SK-N-SH (cell line): ENCODE data around the gene BMPR1B. TPM values are rescaled to one million over a fixed set of nuclear protein-coding genes. Genes with fewer than 3 reads are reported as not detected.

ENCODE experiments used
- CTCF ChIA-PET: fragments of 300-600, 350-600 bp; formaldehyde crosslinking; extraction: SDS; loops from one replicate; lab custom pipeline; 2021; lab: Yijun Ruan, JAX
- POLR2A ChIA-PET: fragments of 350-600 bp; sonication (Branson Sonifier 250); formaldehyde crosslinking; extraction: SDS; loops from one replicate; lab custom pipeline; 2020; ENCODE audit warnings: antibody characterized with exemption, inconsistent platforms; lab: Yijun Ruan, JAX
- DNase-seq: peaks from one replicate; pipeline ENCODE4 v3.0.0; 2012
- H2AFZ ChIP-seq: fragments of 200-600 bp; sonication (generic); 2 replicates; pipeline ENCODE4 v1.8.1; 2016; ENCODE audit warnings: antibody characterized with exemption, mild to moderate bottlenecking, low read depth
- H3F3A ChIP-seq: fragments of 200-600 bp; sonication (generic); replicated peaks from 2 replicates; pipeline ENCODE3; 2016; ENCODE audit warnings: antibody characterized with exemption, mild to moderate bottlenecking; ENCODE audit not compliant: insufficient read depth
- H3K27ac ChIP-seq, 2 experiments: fragments of 200-500 bp in 1 of 2; fragments of 200-600 bp in 1 of 2; sonication (Bioruptor generic) in 1 of 2; sonication (generic), shearing (Covaris generic) in 1 of 2; 2 replicates each; pipeline versions ENCODE4 v1.5.1 to v1.6.1; 2014 to 2016; ENCODE audit warnings: low read depth in 2 of 2, inconsistent platforms in 1 of 2, low read length in 1 of 2, mild to moderate bottlenecking in 1 of 2, mixed read lengths in 1 of 2
- H3K27me3 ChIP-seq: fragments of 200-600 bp; sonication (generic), shearing (Covaris generic); 2 replicates; pipeline ENCODE4 v1.6.1; 2016; ENCODE audit warnings: mixed run types; ENCODE audit not compliant: insufficient read depth
- H3K36me3 ChIP-seq, 2 experiments: fragments of 200-500 bp in 1 of 2; fragments of 200-600 bp in 1 of 2; sonication (Bioruptor generic) in 1 of 2; sonication (generic) in 1 of 2; replicated peaks in 1 of 2; 2 replicates each; pipeline versions ENCODE3 to v1.5.1; 2014 to 2016; ENCODE audit warnings: low read length in 1 of 2, mild to moderate bottlenecking in 1 of 2; ENCODE audit not compliant: insufficient read depth in 2 of 2, control insufficient read depth in 1 of 2
- H3K4me1 ChIP-seq, 2 experiments: fragments of 200-500 bp in 1 of 2; fragments of 200-600 bp in 1 of 2; sonication (Bioruptor generic) in 1 of 2; sonication (generic), shearing (Covaris generic) in 1 of 2; 2 replicates each; pipeline versions ENCODE4 v1.5.1 to v1.6.1; 2014 to 2016; ENCODE audit warnings: low read depth in 1 of 2, low read length in 1 of 2, mixed run types in 1 of 2; ENCODE audit not compliant: insufficient read depth in 2 of 2, control insufficient read depth in 1 of 2
- H3K4me2 ChIP-seq: fragments of 200-600 bp; sonication (generic), shearing (Covaris generic); 2 replicates; pipeline ENCODE4 v1.6.1; 2017; ENCODE audit warnings: mixed run types
- H3K4me3 ChIP-seq, 2 experiments: fragments of 200-500 bp in 1 of 2; fragments of 200-600 bp in 1 of 2; sonication (Bioruptor generic) in 1 of 2; sonication (generic), shearing (Covaris generic) in 1 of 2; 2 replicates each; pipeline versions ENCODE4 v1.5.1 to v1.8.1; 2014 to 2016; ENCODE audit warnings: low read depth in 2 of 2, inconsistent platforms in 1 of 2, low read length in 1 of 2, mild to moderate bottlenecking in 1 of 2, mixed read lengths in 1 of 2, moderate library complexity in 1 of 2
- H3K79me2 ChIP-seq: fragments of 200-600 bp; sonication (generic); 2 replicates; pipeline ENCODE4 v1.8.1; 2017; ENCODE audit warnings: mild to moderate bottlenecking; ENCODE audit not compliant: insufficient read depth
- H3K9ac ChIP-seq: fragments of 200-600 bp; sonication (generic); 2 replicates; pipeline ENCODE4 v1.6.1; 2017; ENCODE audit warnings: mixed run types
- H3K9me2 ChIP-seq: fragments of 200-600 bp; sonication (generic); 2 replicates; pipeline ENCODE4 v1.6.1; 2017; ENCODE audit warnings: mixed run types
- H3K9me3 ChIP-seq: fragments of 200-600 bp; sonication (generic); 2 replicates; pipeline ENCODE4 v1.6.1; 2017; ENCODE audit warnings: mixed run types, mild to moderate bottlenecking, moderate library complexity
- H4K20me1 ChIP-seq: fragments of 200-600 bp; sonication (generic); 2 replicates; pipeline ENCODE4 v1.6.1; 2017; ENCODE audit warnings: mild to moderate bottlenecking, mixed run types; ENCODE audit not compliant: insufficient read depth
- CHD2 ChIP-seq: fragments of 150-350 bp; IDR thresholded peaks from 2 replicates; pipeline ENCODE4 v1.6.1; 2018; ENCODE audit warnings: low read length; ENCODE audit not compliant: partially characterized antibody
- ELF1 ChIP-seq: IDR thresholded peaks from 2 replicates; pipeline ENCODE4 v1.4.0; 2012
- EP300 ChIP-seq, 2 experiments: IDR thresholded peaks; 2 replicates each; pipeline versions ENCODE4 v1.4.0 to v1.6.1; 2012; ENCODE audit warnings: borderline replicate concordance in 1 of 2, low read depth in 1 of 2, low read length in 1 of 2
- FOXJ3 ChIP-seq: sonication (generic); formaldehyde crosslinking; IDR thresholded peaks from 2 replicates; pipeline ENCODE4 v1.5.1; 2020; ENCODE audit warnings: mild to moderate bottlenecking, missing genetic modification reagents
- GABPA ChIP-seq: IDR thresholded peaks from 2 replicates; pipeline ENCODE4 v1.4.0; 2012; ENCODE audit warnings: low read depth, mild to moderate bottlenecking
- IRF3 ChIP-seq: fragments of 150-350 bp; IDR thresholded peaks from 2 replicates; pipeline ENCODE4 v1.6.1; 2016; ENCODE audit warnings: mild to moderate bottlenecking, low read depth, low read length
- JUND ChIP-seq: IDR thresholded peaks from 2 replicates; pipeline ENCODE4 v1.4.0; 2012
- MXI1 ChIP-seq: IDR thresholded peaks from 2 replicates; pipeline ENCODE4 v1.6.1; 2012; ENCODE audit warnings: mild to moderate bottlenecking, low read depth, low read length, improper control_type of control experiment
- NFIC ChIP-seq: IDR thresholded peaks from 2 replicates; pipeline ENCODE4 v1.4.0; 2012; ENCODE audit warnings: borderline replicate concordance
- POLR2AphosphoS5 ChIP-seq: IDR thresholded peaks from 2 replicates; pipeline ENCODE4 v1.6.1; 2012; ENCODE audit warnings: low read depth, low read length
- RFX5 ChIP-seq: IDR thresholded peaks from 2 replicates; pipeline ENCODE4 v1.6.1; 2012; ENCODE audit warnings: mild to moderate bottlenecking, improper control_type of control experiment, low read length
- SIN3A ChIP-seq: IDR thresholded peaks from 2 replicates; pipeline ENCODE4 v1.6.1; 2012; ENCODE audit warnings: low read depth, mild to moderate bottlenecking, low read length, moderate library complexity, borderline replicate concordance
- TCF12 ChIP-seq: IDR thresholded peaks from 2 replicates; pipeline ENCODE4 v1.4.0; 2012
- WGBS: methylation state at CpG from one replicate; pipeline ENCODE4 v1.1.6; 2017; ENCODE audit warnings: low lambda C conversion rate; 5-methylcytosine and 5-hydroxymethylcytosine counted together
- polyA plus RNA-seq, 3 experiments: library from polyadenylated mRNA; depleted of rRNA; stranded (reverse); fragments of >200 nt; gene quantifications; 2 replicates each; pipeline ENCODE4 v1.2.3, GENCODE V29; 2012
- TF ChIP-seq, protein P1 (sequence below): IDR thresholded peaks from 2 replicates; pipeline ENCODE4 v1.4.0; 2012; ENCODE audit warnings: low read depth, borderline replicate concordance

BMPR1B gene
- polyA plus RNA-seq, 1 of the 3 experiments (the other 2 are of a cell fraction): 0.16 TPM

DNA sequence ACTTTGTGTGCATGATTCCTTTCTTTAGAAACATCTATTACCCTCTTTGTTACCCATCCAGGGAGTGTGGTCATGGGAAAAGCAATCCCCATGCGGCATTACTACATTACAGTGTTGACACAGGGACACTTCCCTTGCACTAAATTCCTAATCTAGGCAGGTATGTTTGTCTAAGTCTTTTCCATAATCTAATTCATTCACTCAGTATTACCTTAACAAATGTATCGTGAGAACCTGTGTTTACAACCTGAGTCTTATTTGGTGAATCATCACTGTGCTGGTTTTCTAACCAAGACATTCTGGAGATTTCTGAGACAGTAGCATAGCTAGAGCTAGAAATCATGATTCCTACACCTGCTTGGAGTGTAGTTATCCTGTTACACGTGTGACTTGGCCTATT, 326.8 kb downstream of the BMPR1B start:
- no peak for DNase-seq
- no peaks in the 10 kb centered on the region for H3K79me2 ChIP-seq
- no peak overlapping the region for H3K4me3 ChIP-seq
- POLR2A ChIA-PET: no interaction called here
- TF ChIP-seq EP300 (IDR thresholded peaks at IDR 0.05; ENCODE audit: borderline replicate concordance in 1 of 2, low read depth in 1 of 2, low read length in 1 of 2) (no peak), SIN3A (no peak), RFX5 (no peak)
- no peak overlapping the region for H2AFZ ChIP-seq
- H3K27ac ChIP-seq: no peak overlapping the region
- no peak overlapping the region for H3K4me2 ChIP-seq
- H3K9ac ChIP-seq: no peak overlapping the region
- no peaks in the 10 kb centered on the region for H3K9me3 ChIP-seq
- CTCF ChIA-PET: interaction anchor here (1.3 kb wide), 1 partner anchor 463 kb away, joined by 4 read pairs; no protein-coding TSS in a partner anchor
- H4K20me1 ChIP-seq: no peaks in the 10 kb centered on the region
- H3K36me3 ChIP-seq: no peaks in the 10 kb centered on the region
- H3K9me2 ChIP-seq: no peaks in the 10 kb centered on the region
- peaks cover 0 to 2% of the 10 kb centered on the region in 2 experiments; a peak in 2 of 4 replicates for H3K4me1 ChIP-seq
- H3F3A ChIP-seq: peaks cover 3% of the 10 kb centered on the region
- WGBS: 81% methylated on average over 3 of the region's 3 CpGs
- H3K27me3 ChIP-seq: no peaks in the 10 kb centered on the region

- no peaks in the 10 kb centered on the region for H3K36me3 ChIP-seq
- no peak overlapping the region for H3K4me3 ChIP-seq
- H3K9me2 ChIP-seq: no peaks in the 10 kb centered on the region
- H3K79me2 ChIP-seq: no peaks in the 10 kb centered on the region
- no peaks in the 10 kb centered on the region for H4K20me1 ChIP-seq
- H3K9ac ChIP-seq: no peak overlapping the region
- no peaks in the 10 kb centered on the region for H3K9me3 ChIP-seq
- H3F3A ChIP-seq: peaks cover 3% of the 10 kb centered on the region
- no peak overlapping the region; a peak in 1 of 4 replicates for H3K27ac ChIP-seq
- H3K27me3 ChIP-seq: no peaks in the 10 kb centered on the region
- DNase-seq: no peak
- no peak overlapping the region for H3K4me2 ChIP-seq
- ChIA-PET CTCF (no interaction called here), POLR2A (no interaction called here)
- H2AFZ ChIP-seq: no peak overlapping the region
- 76% methylated on average over 7 of the region's 7 CpGs for WGBS
- TF ChIP-seq POLR2AphosphoS5: no peak
- no peak for TF ChIP-seq RFX5
- TF ChIP-seq IRF3: no peak
- no peak for TF ChIP-seq MXI1
- no peak for TF ChIP-seq JUND
- TF ChIP-seq CHD2: no peak
- TF ChIP-seq TCF12: no peak
- TF ChIP-seq GABPA: no peak
- no peak for TF ChIP-seq NFIC
- TF ChIP-seq ELF1: no peak
- TF ChIP-seq, protein P1, sequence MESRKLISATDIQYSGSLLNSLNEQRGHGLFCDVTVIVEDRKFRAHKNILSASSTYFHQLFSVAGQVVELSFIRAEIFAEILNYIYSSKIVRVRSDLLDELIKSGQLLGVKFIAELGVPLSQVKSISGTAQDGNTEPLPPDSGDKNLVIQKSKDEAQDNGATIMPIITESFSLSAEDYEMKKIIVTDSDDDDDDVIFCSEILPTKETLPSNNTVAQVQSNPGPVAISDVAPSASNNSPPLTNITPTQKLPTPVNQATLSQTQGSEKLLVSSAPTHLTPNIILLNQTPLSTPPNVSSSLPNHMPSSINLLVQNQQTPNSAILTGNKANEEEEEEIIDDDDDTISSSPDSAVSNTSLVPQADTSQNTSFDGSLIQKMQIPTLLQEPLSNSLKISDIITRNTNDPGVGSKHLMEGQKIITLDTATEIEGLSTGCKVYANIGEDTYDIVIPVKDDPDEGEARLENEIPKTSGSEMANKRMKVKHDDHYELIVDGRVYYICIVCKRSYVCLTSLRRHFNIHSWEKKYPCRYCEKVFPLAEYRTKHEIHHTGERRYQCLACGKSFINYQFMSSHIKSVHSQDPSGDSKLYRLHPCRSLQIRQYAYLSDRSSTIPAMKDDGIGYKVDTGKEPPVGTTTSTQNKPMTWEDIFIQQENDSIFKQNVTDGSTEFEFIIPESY: no peak
- TF ChIP-seq FOXJ3 (CRISPR knock-in tag): no peak
- peaks cover 0 to 2% of the 10 kb centered on the region in 2 experiments; a peak in 2 of 4 replicates for H3K4me1 ChIP-seq
Measured at GRCh38 chr4:95085124-95085833, 327.5 kb downstream of the BMPR1B start.
